ENCODE measurements around the gene PIGM.

PIGM gene

GRCh38 chr1:160021376-160022074 is 10.3 kb downstream of the PIGM start:
- no peak for DNase-seq (ENCODE audit: low read depth)
- H3K4me3 ChIP-seq (ENCODE audit: low read length) = no peak overlapping the region
- no peak for TF ChIP-seq CTCF (conservative IDR thresholded peaks at IDR 0.05; ENCODE audit: low read length)

- no peak for DNase-seq (ENCODE audit: low read depth)
Measured at GRCh38 chr1:160020196-160020595, 11.6 kb downstream of the PIGM start.

GRCh38 chr1:160018900-160019299 is 12.9 kb downstream of the PIGM start:
- H3K4me3 ChIP-seq (ENCODE audit: low read length) = no peak overlapping the region
- peak; percentile 63 for DNase-seq (ENCODE audit: low read depth)
- no peak for TF ChIP-seq CTCF (conservative IDR thresholded peaks at IDR 0.05; ENCODE audit: low read length)

More at GRCh38 chr1:160020196-160020595, 11.6 kb downstream of the PIGM start:
- H3K4me3 ChIP-seq (ENCODE audit: low read length) = no peak overlapping the region
- TF ChIP-seq CTCF (conservative IDR thresholded peaks at IDR 0.05; ENCODE audit: low read length) = no peak

- no peak for TF ChIP-seq CTCF (conservative IDR thresholded peaks at IDR 0.05; ENCODE audit: low read length)
- H3K4me3 ChIP-seq (ENCODE audit: low read length) = no peak overlapping the region
- no peak for DNase-seq (ENCODE audit: low read depth)
Measured at GRCh38 chr1:160018347-160018746, 13.4 kb downstream of the PIGM start.

- DNase-seq (ENCODE audit: low read depth) = no peak
- H3K4me3 ChIP-seq (ENCODE audit: low read length) = no peak overlapping the region
- no peak for TF ChIP-seq CTCF (conservative IDR thresholded peaks at IDR 0.05; ENCODE audit: low read length)
Measured at GRCh38 chr1:160017592-160017991, 14.2 kb downstream of the PIGM start.

GRCh38 chr1:160011781-160012180 is 20.0 kb downstream of the PIGM start:
- DNase-seq (ENCODE audit: low read depth) = no peak
- no peak for TF ChIP-seq CTCF (conservative IDR thresholded peaks at IDR 0.05; ENCODE audit: low read length)

GRCh38 chr1:160009801-160010200 is 22.0 kb downstream of the PIGM start:
- TF ChIP-seq CTCF (conservative IDR thresholded peaks at IDR 0.05; ENCODE audit: low read length) = no peak
- H3K4me3 ChIP-seq (ENCODE audit: low read length) = no peak overlapping the region
- DNase-seq (ENCODE audit: low read depth) = no peak

More at GRCh38 chr1:160011781-160012180, 20.0 kb downstream of the PIGM start:
- H3K4me3 ChIP-seq (ENCODE audit: low read length) = no peak overlapping the region

Measured in AG10803 (cell line).